GM12864 (cell line): ENCODE results near the gene DHCR7.

Experiments used
- DNase-seq: peaks from one replicate; pipeline ENCODE4 v3.0.0-alpha.2; 2011; ENCODE audit warnings: low read depth
- H3K4me3 ChIP-seq: 2 replicates; pipeline ENCODE4 v1.5.1; 2011; ENCODE audit warnings: mild to moderate bottlenecking, low read depth, low read length, control low read depth
- CTCF ChIP-seq: IDR thresholded peaks from 2 replicates; pipeline ENCODE4 v1.5.1; 2011; ENCODE audit warnings: low read depth, mild to moderate bottlenecking, moderate library complexity, low read length, control low read depth, inconsistent platforms; ENCODE audit errors: missing control alignments

Gene DHCR7

GRCh38 chr11:71395263-71395560, 53.0 kb downstream of the DHCR7 start:
- no peak for DNase-seq
- no peak overlapping the region for H3K4me3 ChIP-seq
- TF ChIP-seq CTCF = no peak

- no peak for TF ChIP-seq CTCF
- no peak for DNase-seq
- H3K4me3 ChIP-seq = no peak overlapping the region
Observed at GRCh38 chr11:71393283-71393682, 54.9 kb downstream of the DHCR7 start.

- no peak for DNase-seq
Observed at GRCh38 chr11:71391796-71392195, 56.4 kb downstream of the DHCR7 start.

GRCh38 chr11:71391352-71391751, 56.8 kb downstream of the DHCR7 start:
- no peak for DNase-seq

More at GRCh38 chr11:71391796-71392195, 56.4 kb downstream of the DHCR7 start:
- no peak overlapping the region for H3K4me3 ChIP-seq
- TF ChIP-seq CTCF = no peak

GRCh38 chr11:71388637-71389235, 59.5 kb downstream of the DHCR7 start:
- DNase-seq = no peak
- TF ChIP-seq CTCF = no peak
- H3K4me3 ChIP-seq = no peak overlapping the region

More at GRCh38 chr11:71391352-71391751, 56.8 kb downstream of the DHCR7 start:
- TF ChIP-seq CTCF = no peak
- H3K4me3 ChIP-seq = no peak overlapping the region

- no peak for TF ChIP-seq CTCF
- H3K4me3 ChIP-seq = no peak overlapping the region
- DNase-seq = no peak
Observed at GRCh38 chr11:71387784-71388636, 60.2 kb downstream of the DHCR7 start.
